ENCODE results near the gene DNAJC21. TPM values are rescaled to one million over a fixed set of nuclear protein-coding genes. Genes with fewer than 3 reads are reported as not detected.

DNAJC21 gene
- total and polyA plus RNA-seq, 9 of the 15 experiments (the other 6 are each of a cell fraction or from before 2014, with no cell fraction given), result 26.6 to 105 (median 70.7) TPM

DNA sequence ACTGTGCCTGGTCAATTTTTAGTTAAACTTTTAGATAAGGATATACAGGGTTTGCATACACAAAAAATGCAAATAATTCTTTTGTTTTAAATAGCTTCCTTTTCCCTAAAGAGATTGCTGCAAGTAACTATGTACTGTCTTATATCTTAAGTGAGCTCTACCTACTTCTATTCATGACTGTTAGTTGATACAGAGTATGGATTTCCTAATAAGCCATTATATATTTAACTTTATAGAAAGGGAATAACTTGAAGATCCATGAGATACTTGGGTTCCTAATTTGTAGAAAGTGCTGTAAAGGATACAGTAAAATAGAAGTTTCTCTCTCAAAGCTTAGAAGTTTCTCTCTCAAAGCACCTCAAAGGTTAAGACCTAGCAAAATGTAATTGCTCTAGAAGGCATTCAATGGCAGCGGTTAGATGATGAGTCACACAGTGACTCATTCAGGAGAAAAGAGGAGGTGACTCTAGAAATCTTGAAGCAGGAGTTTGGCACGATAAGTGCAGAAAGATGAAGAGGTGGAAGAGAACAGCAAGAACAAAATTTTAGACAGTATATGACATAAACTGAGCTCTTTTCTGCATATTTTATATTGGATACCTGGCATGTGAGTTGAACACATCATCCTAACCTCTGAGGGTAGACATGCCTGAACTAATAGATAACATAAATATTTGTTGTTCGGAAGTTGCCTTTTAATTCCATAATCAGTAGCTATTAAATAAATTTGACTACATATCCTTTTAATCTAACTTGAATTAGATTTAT lies 5.5 kb upstream of the DNAJC21 start (continued):
- no peak for TF ChIP-seq DMBX1 (CRISPR knock-in tag; IDR thresholded peaks at IDR 0.05; ENCODE audit: borderline replicate concordance)
- peak; percentile 98 for TF ChIP-seq ARID1B (IDR thresholded peaks at IDR 0.05)
- TF ChIP-seq ADNP (tag; IDR thresholded peaks at IDR 0.05), result no peak
- no peak for TF ChIP-seq ILF3 (IDR thresholded peaks at IDR 0.05; ENCODE audit: borderline replicate concordance)
- peak; percentile 54; the same call in 1 of the 2 replicates for TF ChIP-seq ZNF23 (CRISPR knock-in tag; IDR thresholded peaks at IDR 0.05)
- TF ChIP-seq HDAC2 (IDR thresholded peaks at IDR 0.05), result no peak
- TF ChIP-seq, protein P1, sequence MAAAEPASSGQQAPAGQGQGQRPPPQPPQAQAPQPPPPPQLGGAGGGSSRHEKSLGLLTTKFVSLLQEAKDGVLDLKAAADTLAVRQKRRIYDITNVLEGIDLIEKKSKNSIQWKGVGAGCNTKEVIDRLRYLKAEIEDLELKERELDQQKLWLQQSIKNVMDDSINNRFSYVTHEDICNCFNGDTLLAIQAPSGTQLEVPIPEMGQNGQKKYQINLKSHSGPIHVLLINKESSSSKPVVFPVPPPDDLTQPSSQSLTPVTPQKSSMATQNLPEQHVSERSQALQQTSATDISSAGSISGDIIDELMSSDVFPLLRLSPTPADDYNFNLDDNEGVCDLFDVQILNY (CRISPR knock-in tag; IDR thresholded peaks at IDR 0.05), result no peak
- peak; percentile 57; the same call in 1 of the 2 replicates for TF ChIP-seq POLR2AphosphoS5 (IDR thresholded peaks at IDR 0.05; ENCODE audit: control insufficient read depth, insufficient read depth, low read depth, low read length)
- TF ChIP-seq MCM2 (IDR thresholded peaks at IDR 0.05; ENCODE audit: low read depth), result no peak
- TF ChIP-seq LEF1 (IDR thresholded peaks at IDR 0.05), result peak; percentile 69; the same call in 1 of the 2 replicates
- TF ChIP-seq MAZ (CRISPR knock-in tag; conservative IDR thresholded peaks at IDR 0.05 in 1 of 2, IDR thresholded peaks at IDR 0.05 in 1 of 2), result no peak
- peak in 1 of 2 experiments; percentile 10; a peak in 2 of 4 replicates for TF ChIP-seq CSDE1 (IDR thresholded peaks at IDR 0.05)
- TF ChIP-seq MTA3 (IDR thresholded peaks at IDR 0.05; ENCODE audit: borderline replicate concordance), result no peak
- no peak for TF ChIP-seq ZNF282 (CRISPR knock-in tag; IDR thresholded peaks at IDR 0.05)
- no peak for TF ChIP-seq MECOM (CRISPR knock-in tag; IDR thresholded peaks at IDR 0.05)
- TF ChIP-seq, protein P2, sequence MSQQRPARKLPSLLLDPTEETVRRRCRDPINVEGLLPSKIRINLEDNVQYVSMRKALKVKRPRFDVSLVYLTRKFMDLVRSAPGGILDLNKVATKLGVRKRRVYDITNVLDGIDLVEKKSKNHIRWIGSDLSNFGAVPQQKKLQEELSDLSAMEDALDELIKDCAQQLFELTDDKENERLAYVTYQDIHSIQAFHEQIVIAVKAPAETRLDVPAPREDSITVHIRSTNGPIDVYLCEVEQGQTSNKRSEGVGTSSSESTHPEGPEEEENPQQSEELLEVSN (IDR thresholded peaks at IDR 0.05; ENCODE audit: borderline replicate concordance in 1 of 2, extremely low read depth in 1 of 2, insufficient read depth in 1 of 2, insufficient read length in 1 of 2, low read depth in 1 of 2, low read length in 1 of 2, poor library complexity in 1 of 2, severe bottlenecking in 1 of 2), result no peak
- peak; percentile 78 for TF ChIP-seq CBFA2T3 (IDR thresholded peaks at IDR 0.05)
- no peak for TF ChIP-seq ZNF431 (CRISPR knock-in tag; IDR thresholded peaks at IDR 0.05)
- peak; percentile 79 for TF ChIP-seq MEF2A (IDR thresholded peaks at IDR 0.05; ENCODE audit: control insufficient read depth, low read depth, low read length)
- TF ChIP-seq ZNF436 (CRISPR knock-in tag; IDR thresholded peaks at IDR 0.05), result no peak
- TF ChIP-seq BRD4 (IDR thresholded peaks at IDR 0.05), result no peak
- TF ChIP-seq, protein P3, sequence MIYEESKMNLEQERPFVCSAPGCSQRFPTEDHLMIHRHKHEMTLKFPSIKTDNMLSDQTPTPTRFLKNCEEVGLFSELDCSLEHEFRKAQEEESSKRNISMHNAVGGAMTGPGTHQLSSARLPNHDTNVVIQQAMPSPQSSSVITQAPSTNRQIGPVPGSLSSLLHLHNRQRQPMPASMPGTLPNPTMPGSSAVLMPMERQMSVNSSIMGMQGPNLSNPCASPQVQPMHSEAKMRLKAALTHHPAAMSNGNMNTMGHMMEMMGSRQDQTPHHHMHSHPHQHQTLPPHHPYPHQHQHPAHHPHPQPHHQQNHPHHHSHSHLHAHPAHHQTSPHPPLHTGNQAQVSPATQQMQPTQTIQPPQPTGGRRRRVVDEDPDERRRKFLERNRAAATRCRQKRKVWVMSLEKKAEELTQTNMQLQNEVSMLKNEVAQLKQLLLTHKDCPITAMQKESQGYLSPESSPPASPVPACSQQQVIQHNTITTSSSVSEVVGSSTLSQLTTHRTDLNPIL (CRISPR knock-in tag; IDR thresholded peaks at IDR 0.05), result no peak
- TF ChIP-seq, protein P4, sequence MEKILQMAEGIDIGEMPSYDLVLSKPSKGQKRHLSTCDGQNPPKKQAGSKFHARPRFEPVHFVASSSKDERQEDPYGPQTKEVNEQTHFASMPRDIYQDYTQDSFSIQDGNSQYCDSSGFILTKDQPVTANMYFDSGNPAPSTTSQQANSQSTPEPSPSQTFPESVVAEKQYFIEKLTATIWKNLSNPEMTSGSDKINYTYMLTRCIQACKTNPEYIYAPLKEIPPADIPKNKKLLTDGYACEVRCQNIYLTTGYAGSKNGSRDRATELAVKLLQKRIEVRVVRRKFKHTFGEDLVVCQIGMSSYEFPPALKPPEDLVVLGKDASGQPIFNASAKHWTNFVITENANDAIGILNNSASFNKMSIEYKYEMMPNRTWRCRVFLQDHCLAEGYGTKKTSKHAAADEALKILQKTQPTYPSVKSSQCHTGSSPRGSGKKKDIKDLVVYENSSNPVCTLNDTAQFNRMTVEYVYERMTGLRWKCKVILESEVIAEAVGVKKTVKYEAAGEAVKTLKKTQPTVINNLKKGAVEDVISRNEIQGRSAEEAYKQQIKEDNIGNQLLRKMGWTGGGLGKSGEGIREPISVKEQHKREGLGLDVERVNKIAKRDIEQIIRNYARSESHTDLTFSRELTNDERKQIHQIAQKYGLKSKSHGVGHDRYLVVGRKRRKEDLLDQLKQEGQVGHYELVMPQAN (IDR thresholded peaks at IDR 0.05; ENCODE audit: borderline replicate concordance), result no peak
